ENCODE results near the gene CEACAM21.

CEACAM21 gene

DNA sequence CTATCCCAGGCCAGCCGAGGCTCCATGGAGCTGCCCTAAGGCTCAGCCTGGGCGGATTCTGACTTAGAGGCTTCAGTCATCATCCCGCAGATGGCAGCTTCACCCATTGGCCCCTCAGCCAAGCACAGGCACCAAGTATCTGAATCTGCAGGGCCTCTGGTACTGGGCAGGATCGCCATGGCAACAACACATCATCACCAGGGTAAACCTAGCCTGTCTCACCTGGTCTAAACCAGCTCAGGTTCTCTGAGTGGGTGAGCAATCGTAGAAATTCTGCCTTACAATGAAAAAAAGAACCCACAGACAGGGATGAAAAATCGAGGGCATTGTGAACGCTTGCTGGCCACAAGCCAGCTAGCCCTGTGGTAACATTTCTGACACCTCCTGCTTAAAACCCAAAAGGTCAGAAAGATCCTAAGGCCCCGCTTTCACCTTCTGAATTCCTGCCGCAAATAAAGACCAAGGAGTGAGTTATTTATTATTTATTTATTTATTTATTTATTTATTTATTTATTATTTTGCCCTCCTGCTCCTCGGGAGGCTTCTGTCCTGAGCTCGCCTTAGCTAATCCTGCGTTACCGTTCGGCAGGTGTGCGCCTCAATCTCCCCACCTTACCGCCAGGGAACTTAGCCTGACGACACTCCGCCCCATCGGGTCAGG, 12.0 kb upstream of the CEACAM21 start:
- TF ChIP-seq EZH2phosphoT487 (IDR thresholded peaks at IDR 0.05; ENCODE audit: low read depth) = no peak
- TF ChIP-seq, protein P1, sequence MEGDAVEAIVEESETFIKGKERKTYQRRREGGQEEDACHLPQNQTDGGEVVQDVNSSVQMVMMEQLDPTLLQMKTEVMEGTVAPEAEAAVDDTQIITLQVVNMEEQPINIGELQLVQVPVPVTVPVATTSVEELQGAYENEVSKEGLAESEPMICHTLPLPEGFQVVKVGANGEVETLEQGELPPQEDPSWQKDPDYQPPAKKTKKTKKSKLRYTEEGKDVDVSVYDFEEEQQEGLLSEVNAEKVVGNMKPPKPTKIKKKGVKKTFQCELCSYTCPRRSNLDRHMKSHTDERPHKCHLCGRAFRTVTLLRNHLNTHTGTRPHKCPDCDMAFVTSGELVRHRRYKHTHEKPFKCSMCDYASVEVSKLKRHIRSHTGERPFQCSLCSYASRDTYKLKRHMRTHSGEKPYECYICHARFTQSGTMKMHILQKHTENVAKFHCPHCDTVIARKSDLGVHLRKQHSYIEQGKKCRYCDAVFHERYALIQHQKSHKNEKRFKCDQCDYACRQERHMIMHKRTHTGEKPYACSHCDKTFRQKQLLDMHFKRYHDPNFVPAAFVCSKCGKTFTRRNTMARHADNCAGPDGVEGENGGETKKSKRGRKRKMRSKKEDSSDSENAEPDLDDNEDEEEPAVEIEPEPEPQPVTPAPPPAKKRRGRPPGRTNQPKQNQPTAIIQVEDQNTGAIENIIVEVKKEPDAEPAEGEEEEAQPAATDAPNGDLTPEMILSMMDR (IDR thresholded peaks at IDR 0.05; ENCODE audit: low read depth, low read length) = no peak
- Histone ChIP-seq H3K4me2 (ENCODE audit: low read length) (peak overlapping the region; percentile 87), H3K27me3 (ENCODE audit: low read depth, low read length) (peaks cover 17% of the 10 kb centered on the region), H3K4me3 (ENCODE audit: low read length) (peak overlapping the region; percentile 75), H3K4me1 (ENCODE audit: low read length) (peaks cover 10% of the 10 kb centered on the region), H3K79me2 (ENCODE audit: low read length) (no peaks in the 10 kb centered on the region), H4K20me1 (ENCODE audit: insufficient read depth, low read length) (no peaks in the 10 kb centered on the region), H3K27ac (ENCODE audit: low read length) (no peak overlapping the region), H3K9me3 (ENCODE audit: insufficient read depth, low read length) (no peaks in the 10 kb centered on the region), H3K36me3 (replicated peaks; ENCODE audit: low read depth, low read length) (no peaks in the 10 kb centered on the region), H3K9ac (ENCODE audit: low read length) (peak overlapping the region; percentile 44), H2AFZ (ENCODE audit: low read depth, low read length) (peak overlapping the region; percentile 98)

DNA sequence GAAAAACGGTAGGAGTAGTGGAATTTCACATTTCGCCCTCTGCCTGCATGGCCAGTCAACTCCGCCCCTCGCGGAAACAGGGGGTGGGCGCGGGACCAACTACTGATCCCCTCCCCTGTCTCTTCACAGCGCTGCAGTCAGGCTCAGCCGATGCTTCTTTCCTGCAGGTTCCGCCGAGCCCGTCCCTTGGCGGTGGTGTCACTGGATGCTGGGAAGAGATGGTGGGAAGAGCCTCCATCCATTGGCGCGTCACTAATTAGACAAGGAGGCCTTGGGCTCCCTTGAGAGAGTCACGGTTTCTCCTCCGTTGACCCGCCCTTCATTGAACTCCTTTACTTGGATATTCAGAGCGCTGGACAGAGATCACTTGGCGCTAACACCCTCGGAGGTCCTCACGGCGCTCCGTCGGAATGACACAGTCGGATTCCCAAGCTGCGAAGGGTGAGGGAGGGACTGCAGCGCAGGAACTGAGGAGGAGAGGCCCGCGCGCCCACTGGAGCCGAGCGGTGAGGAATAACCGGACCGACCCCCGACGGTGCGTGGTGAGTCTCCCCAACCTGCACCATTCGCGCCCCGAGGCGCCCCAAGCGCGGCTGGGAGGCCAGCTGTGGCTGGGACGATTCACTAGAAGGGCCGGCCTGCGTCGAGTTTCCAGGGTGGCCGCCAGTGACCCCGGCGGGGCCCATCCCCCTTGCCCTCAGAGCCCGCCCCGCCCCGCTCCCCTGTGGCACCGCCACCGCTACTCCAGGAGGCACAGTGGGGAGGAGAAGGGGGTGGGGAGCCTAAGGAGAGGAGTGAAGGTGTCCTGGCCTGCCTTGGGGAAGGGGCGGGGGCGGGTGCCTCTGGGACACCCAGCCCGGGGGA, 11.2 kb upstream of the CEACAM21 start:
- TF ChIP-seq, protein P1 (IDR thresholded peaks at IDR 0.05; ENCODE audit: low read depth, low read length) = no peak
- no peak for TF ChIP-seq EZH2phosphoT487 (IDR thresholded peaks at IDR 0.05; ENCODE audit: low read depth)
- no peaks in the 10 kb centered on the region for H3K79me2 ChIP-seq (ENCODE audit: low read length)
- H4K20me1 ChIP-seq (ENCODE audit: insufficient read depth, low read length) = no peaks in the 10 kb centered on the region
- peaks cover 10% of the 10 kb centered on the region for H3K4me1 ChIP-seq (ENCODE audit: low read length)
- H3K9me3 ChIP-seq (ENCODE audit: insufficient read depth, low read length) = no peaks in the 10 kb centered on the region
- no peaks in the 10 kb centered on the region for H3K36me3 ChIP-seq (replicated peaks; ENCODE audit: low read depth, low read length)
- no peak overlapping the region for H3K9ac ChIP-seq (ENCODE audit: low read length)
- H2AFZ ChIP-seq (ENCODE audit: low read depth, low read length) = no peak overlapping the region
- peaks cover 17% of the 10 kb centered on the region for H3K27me3 ChIP-seq (ENCODE audit: low read depth, low read length)
- no peak overlapping the region for H3K27ac ChIP-seq (ENCODE audit: low read length)
- H3K4me2 ChIP-seq (ENCODE audit: low read length) = no peak overlapping the region
- H3K4me3 ChIP-seq (ENCODE audit: low read length) = no peak overlapping the region

DNA sequence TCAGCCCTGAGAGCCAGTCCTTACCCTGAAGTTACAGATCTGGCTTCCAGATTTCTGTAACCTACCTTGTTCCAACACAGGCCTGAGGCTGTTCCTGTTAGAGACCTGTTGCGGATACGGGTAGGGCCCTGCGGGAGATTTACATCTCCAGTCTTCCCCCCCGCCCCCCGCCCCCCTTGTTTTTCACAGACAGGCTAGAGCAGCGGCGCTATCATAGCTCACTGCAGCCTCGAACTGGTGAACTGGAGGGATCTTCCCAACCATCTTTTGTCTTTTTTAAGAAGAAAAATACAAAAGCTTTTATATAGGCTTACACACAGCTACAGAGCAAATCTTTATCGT, 10.6 kb upstream of the CEACAM21 start:
- Histone ChIP-seq H4K20me1 (ENCODE audit: insufficient read depth, low read length) (no peaks in the 10 kb centered on the region), H3K27me3 (ENCODE audit: low read depth, low read length) (peaks cover 17% of the 10 kb centered on the region), H3K27ac (ENCODE audit: low read length) (no peak overlapping the region), H3K4me3 (ENCODE audit: low read length) (no peak overlapping the region), H3K4me1 (ENCODE audit: low read length) (peaks cover 12% of the 10 kb centered on the region), H3K9me3 (ENCODE audit: insufficient read depth, low read length) (no peaks in the 10 kb centered on the region), H3K79me2 (ENCODE audit: low read length) (no peaks in the 10 kb centered on the region), H3K9ac (ENCODE audit: low read length) (no peak overlapping the region), H2AFZ (ENCODE audit: low read depth, low read length) (no peak overlapping the region), H3K4me2 (ENCODE audit: low read length) (no peak overlapping the region), H3K36me3 (replicated peaks; ENCODE audit: low read depth, low read length) (no peaks in the 10 kb centered on the region)
- TF ChIP-seq EZH2phosphoT487 (IDR thresholded peaks at IDR 0.05; ENCODE audit: low read depth) = no peak
- TF ChIP-seq, protein P1 (IDR thresholded peaks at IDR 0.05; ENCODE audit: low read depth, low read length) = no peak

DNA sequence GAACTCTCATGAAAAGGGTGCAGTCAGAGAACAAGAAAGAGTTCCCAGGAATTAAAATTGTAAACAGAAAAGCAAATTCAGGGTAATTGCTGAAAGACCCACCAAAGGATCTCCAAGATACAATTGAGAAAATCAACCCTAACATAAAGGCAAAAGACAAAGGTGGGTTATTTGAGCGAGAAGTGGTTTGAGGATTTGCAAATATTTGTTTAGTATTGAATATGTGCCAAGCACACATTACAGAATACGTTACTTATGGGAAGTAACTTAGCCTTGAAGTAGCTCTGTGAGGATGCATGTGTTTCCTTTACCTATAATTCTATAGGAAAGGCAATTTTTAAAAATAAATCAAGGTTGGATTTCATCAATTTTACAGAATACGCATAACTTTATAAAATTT, 10.0 kb upstream of the CEACAM21 start:
- Histone ChIP-seq H3K36me3 (replicated peaks; ENCODE audit: low read depth, low read length) (no peaks in the 10 kb centered on the region), H3K9me3 (ENCODE audit: insufficient read depth, low read length) (no peaks in the 10 kb centered on the region), H3K79me2 (ENCODE audit: low read length) (no peaks in the 10 kb centered on the region), H3K4me3 (ENCODE audit: low read length) (no peak overlapping the region), H2AFZ (ENCODE audit: low read depth, low read length) (no peak overlapping the region), H4K20me1 (ENCODE audit: insufficient read depth, low read length) (no peaks in the 10 kb centered on the region), H3K27ac (ENCODE audit: low read length) (no peak overlapping the region), H3K9ac (ENCODE audit: low read length) (no peak overlapping the region), H3K27me3 (ENCODE audit: low read depth, low read length) (peaks cover 17% of the 10 kb centered on the region), H3K4me1 (ENCODE audit: low read length) (peaks cover 14% of the 10 kb centered on the region), H3K4me2 (ENCODE audit: low read length) (no peak overlapping the region)
- TF ChIP-seq EZH2phosphoT487 (IDR thresholded peaks at IDR 0.05; ENCODE audit: low read depth) = no peak
- TF ChIP-seq, protein P1 (IDR thresholded peaks at IDR 0.05; ENCODE audit: low read depth, low read length) = no peak
